Skin of body (tissue), 2 donors: ENCODE results near the gene ATIC. TPM values are rescaled to one million over a fixed set of nuclear protein-coding genes. Genes with fewer than 3 reads are reported as not detected.
"Not testable (repeated sequence)": the region's sequence is repeated elsewhere in the genome, so short reads cannot be mapped to it uniquely, and the experiment has no call there.

Experiments used
- DNase-seq: peaks from one replicate; lab custom pipeline; 2025; lab: John Stamatoyannopoulos, UW
- total RNA-seq: library from RNA; depleted of rRNA; stranded (reverse); fragments of >200 nt; gene quantifications from one replicate; pipeline ENCODE4 v1.2.3, GENCODE V29; 2014

Gene ATIC
- total RNA-seq = 22.9 TPM

DNA sequence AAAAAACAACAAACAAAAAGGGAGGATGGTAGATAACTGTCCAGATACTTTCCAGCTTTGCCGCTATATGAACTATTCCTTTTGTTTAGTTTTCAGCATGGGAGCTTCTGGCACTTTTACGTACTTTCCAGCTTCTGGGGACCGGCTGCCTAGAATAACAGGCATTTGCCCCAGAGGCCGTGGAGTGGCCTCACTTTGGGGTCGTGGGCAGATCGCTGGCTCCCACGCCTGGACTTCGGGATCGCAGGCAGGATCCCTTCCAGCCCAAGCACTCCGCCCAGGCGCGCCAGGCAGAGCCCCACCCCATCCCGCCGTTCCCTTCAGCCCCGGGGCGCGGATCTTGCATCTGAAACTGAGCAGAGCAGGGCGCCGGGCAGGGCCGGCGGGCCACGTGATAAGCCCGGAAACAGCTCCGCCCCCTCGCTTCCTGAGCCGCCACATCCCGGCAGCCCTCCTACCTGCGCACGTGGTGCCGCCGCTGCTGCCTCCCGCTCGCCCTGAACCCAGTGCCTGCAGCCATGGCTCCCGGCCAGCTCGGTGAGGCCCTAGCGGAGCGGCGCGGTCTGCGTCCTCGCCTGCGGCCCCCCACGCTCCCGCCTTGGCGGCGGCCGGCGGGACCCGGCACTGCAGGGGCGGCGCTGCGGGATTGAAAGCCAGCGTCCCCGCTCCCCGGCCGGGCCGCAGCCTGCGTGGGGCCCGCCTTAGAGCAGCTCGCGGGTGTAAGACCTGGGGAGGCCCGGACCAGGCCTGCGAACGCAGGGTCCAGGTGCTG, at the start of gene ATIC:
Gene ATIC (plus strand): TSS at position 435 of the 772 bp plus-strand sequence. CDS start 84 bp downstream, at position 519.
- peak; percentile 75 for DNase-seq

DNA sequence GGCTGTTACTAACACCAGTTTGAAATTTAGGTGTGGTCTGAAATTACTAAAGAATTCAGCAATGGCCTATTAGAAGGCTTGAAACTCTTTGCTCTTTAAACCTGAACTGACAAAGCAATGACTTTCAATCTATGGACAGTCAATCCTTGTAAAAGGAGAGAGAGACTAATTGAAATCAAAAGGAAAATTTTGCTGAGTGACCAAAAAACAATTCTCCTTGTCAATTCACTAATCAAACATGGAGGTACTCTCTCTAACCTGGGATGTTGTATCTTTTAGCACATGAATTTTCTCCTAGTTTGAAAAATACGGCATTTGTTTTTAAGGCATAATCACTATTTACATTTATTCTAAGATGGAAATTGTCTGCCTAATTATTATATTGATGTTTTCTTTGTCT, 49.6 kb upstream of the ATIC start:
- DNase-seq = no peak

DNA sequence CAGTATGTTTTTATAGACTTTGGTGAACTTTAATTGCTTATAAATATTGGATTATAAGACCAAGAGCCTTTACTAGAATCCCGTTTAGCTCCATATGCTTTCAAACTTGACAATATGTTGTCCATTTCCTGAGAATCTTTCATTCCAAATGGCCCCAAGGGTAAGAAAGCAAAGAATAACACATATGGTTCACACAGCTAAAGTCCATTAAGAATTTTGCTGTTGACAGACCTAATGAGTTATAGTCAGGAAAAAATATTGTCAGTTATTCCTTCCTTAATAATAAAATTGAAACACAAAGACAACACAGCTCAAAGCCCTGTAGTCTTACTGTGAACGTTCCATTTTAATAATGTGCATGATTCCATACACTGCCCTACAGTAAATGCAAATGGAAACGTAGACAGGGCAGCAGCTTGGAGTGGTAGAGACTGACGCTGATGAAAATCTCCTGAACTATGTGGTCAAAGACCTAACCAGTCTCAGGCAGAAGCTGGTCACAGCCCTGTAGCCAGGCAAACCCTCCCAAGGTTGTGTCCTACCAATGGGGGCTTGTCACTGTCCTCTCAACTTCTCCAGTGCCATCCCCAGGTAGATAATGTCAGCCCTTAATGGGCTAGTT, 49.0 kb upstream of the ATIC start:
- DNase-seq = peak; percentile 84

DNA sequence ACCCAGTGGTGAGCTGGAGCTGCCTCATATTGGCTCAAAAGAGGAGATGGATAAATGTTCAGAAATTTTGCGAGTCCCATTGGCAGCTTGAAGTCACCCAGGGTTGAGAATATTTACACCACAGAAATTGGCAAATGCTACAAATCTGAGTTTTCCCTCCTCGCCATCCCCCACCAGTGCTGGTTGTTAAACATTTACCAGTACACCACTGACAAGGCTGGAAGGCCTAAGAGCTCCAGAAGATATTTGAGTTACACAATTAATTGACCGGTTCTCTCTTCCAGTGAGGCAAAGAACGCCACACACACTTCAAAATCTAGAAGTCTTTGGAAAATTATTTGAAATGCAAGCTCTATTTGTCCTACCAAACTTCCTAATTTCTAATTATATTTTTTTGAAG, 47.5 kb upstream of the ATIC start:
- DNase-seq = no peak

DNA sequence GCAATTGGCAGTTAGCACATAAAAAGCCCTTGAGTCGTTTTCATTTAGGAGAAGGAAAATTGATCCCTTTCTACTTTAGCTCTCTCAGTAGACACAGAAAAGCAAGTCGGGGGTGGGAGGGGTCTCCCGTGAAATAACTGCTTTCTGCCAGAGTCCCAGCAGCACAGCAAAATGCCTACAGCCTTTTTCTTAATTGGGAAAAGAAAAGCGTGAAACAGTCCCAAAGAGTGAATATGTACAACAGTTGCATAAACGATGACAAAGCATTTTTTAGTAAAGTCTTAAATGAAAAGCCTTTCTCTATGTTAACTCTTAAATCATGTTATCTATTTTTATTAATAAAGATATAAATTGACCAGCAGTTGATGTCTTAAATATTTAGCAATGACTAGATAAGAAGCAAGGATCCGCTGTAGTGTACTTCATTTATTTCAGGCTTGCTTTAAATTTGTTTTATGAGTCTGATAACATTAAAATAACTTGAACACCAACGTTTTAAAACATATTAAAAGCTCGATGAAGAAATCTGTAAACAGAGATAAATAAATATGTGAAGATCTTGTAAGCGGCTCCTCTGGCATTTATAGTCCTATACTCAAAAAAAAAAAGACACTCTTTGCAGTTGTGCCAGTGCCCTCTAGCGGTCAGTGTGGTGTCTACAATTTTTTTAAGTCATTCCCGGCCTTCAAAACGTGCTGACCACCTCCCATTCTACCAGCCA, 42.3 kb upstream of the ATIC start:
- DNase-seq = peak; percentile 42

DNA sequence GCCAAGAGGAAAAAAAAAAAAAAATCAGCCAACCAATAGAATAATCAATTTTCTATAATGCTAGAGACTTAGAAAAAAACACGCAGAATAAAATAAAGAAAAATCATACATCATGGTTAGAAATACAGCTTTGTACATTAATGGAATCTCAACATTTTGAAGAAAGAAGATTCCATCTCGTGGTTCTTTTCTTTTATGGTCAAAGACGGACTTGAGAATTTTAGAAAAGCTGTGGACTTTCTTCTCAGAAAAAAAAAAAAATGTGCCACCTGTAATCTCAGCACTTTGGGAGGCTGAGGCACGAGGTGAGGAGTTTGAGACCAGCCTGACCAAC, 41.8 kb upstream of the ATIC start:
- DNase-seq = no peak

DNA sequence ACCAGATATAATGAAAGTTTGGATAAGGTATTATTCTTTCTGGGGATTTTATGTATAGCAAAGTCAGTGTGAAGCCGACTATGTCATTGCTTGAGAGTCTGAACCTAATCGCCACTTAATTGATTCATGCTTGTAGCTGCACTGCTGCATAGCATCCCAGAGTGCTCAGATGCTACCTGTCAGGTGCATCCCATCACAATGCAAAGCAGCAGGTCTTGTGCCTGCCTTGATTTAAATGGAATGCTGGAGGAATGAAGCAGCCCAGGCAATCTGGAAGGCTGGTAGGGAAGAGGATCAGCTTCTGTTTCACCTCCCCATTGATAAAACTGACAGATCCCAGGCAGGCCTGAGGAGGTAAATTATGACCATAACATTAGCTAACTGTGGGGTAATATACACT, 40.4 kb upstream of the ATIC start:
- DNase-seq = no peak

DNA sequence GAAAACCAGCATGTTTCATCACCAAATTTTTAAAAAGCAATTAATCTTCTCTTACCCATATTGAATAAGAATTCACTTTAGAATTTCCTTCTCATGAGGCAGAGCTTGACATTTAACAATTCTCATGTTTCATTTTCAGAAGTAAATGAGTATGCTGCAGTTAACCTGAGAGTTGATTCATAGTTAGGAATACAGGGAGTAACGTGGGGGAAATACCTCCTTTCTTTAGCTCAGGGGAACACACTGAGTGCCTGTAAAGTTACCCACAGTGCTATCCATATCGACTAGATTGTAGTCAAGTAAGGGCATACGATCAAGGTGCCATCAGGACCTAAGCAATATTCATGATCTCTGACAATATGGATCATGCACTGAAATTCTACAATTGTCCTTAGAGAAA, 38.9 kb upstream of the ATIC start:
- DNase-seq = no peak

DNA sequence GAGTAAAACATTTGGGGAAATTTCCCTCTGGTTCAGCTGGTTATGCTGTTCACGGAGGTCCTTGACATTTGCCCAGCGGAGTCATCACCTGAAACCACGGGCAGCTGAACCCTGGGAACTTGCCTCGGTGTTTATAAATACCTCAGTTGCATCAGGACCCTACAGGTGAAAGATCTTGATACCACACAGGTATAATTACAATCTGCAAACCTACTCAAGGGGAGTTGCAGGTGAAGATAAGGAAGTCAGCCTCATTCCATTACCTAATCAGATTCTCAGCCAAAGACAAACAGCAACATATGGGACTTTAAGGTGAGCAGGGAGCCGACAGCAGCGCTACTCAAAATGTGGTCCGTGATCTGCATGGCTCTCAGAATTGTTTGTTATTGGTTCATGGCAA, 37.0 kb upstream of the ATIC start:
- no peak for DNase-seq

DNA sequence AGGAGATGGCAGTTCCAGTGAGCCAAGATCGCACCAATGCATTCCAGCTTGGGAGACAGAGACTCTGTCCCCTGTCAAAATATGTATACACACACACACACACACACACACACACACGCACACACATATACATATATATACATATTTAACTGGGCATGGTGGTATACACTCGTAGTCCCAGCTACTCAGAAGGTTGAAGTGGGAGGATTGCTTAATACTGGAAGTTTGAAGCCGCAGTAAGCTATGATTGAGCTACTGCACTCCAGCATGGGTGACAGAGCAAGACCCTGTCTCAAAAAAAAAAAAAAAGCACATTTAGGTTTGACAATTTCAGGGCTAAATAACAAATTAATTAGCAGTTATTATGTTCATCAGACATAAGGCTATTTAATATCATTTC, 36.0 kb upstream of the ATIC start:
- no peak for DNase-seq

DNA sequence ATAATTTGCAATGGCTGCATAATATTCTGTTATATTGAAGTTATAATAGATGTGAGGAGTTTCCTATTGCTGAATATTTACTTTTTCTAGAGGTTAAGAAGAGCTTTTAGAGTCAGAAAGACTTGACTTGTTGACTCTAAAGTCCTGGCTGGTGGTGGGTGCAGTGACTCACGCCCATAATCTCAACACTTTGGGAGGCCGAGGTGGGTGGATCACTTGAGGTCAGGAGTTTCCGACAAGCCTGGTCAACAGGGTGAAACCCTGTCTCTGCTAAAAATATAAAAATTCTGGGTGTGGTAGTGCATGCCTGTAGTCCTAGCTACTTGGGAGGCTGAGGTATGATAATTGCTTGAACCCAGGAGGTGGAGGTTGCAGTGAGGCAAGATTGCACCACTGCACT, 33.9 kb upstream of the ATIC start:
- no peak for DNase-seq

DNA sequence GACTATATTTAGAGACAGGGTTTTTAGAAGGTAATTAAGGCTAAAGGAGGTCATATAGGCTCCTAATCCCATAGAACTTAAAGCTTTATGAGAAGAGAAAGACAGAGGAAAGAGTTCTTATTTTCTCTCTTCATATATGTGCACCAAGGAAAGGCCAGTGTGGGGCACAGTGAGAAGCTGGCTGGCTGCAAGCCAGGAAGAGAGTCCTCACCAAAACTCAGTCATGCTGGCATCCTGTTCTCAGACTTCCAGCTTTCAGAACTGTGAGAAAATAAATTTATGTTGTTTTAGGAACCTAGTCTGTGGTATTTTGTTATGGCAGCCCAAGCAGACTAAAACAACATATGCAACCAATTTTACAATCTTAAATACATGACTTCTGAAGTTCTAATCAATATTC, 31.5 kb upstream of the ATIC start:
- DNase-seq = no peak

DNA sequence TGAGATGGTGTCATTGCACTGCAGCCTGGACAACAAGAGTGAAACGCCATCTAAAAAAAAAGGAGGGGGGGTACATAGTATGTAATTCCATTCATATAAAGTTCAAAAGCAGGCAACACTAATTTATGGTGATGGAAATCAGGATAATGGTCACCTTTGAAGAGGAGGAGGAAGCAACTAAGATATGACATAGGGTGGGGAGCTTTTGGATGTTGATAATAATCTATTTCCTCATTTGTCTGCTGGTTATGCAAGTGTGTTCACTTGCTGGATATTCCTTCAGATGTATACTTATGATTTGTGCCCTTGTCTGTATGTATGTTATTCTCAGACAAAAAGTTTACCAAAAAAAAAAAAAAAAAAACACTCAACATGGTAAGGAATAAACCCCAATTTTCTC, 28.6 kb upstream of the ATIC start:
- no peak for DNase-seq

DNA sequence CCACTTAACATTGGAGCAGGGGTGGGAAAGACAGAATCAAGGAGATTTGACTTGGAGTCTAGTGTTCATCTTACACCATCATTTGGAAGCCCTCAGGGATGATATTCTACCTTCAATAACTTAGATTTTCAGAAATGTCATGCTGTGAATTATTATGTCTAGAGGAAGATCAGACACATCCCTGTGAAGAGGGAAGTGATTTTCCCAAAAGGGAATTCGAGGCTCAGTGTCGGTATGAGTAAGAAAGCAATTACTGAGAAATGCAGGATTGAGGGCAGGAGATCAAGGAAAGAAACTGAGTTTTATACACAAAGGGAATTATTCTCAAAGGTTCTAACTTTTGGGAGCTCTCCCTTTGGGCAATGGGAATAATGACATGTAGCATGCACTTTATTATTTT, 25.6 kb upstream of the ATIC start:
- no peak for DNase-seq

DNA sequence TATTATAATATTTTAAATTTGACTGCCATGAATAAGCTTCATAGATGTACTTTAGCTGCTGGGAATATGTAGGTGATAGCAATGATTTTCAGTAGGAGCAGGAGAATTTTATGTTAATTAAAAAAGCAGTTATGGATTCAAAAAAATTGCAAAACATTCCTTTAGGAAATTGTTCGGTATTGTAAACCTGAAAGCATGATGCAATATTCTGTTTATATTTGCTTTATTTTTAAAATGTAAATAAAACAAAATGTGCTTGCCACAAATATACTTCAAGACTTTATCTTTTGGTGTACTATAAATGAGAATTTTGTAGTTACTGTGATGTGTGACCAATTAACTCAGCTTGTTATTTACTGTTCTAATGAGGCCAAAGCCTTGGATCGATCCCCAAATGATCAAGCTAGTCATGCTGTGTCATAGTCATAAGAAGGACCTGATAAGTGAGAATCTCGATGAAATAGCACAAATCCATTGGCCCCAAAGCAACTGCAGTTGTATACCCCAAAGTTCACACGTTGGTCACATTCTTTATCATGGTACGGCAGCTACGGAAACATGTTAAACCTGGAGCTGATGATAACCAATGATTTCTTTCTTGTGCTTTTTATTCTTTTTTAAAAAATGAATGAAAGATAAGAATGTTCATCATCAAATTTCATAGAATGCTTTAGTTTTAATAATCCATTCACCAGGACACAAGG, 23.6 kb upstream of the ATIC start:
- DNase-seq = no peak

DNA sequence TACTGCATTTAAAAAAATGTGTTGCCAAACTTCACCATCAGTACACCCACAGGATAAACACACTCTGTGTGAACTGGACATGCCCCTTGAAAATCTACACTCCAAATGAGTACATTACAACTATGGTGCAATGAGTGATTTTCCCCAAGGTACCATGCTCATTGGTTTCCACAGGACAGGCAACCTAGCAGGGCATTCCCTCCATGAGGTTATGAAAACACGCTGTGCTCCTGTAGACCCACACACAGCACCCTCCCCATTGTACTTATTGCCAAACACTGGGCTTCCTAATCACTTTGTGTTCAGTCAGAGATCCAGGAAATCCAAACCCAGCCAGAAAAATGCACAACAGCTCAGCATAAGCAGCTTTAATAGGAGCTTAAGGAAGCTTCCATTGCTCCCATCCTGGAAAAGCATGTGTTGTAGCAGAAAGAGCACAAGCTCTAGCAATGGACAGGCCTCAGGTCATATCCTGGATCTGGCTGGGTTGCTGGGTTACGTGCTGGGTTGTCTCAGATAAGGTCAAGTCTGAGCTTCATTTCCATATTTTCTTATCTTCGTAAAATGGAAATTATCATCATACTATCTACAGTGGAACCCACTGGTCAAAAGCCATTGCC, 20.8 kb upstream of the ATIC start:
- no peak for DNase-seq

DNA sequence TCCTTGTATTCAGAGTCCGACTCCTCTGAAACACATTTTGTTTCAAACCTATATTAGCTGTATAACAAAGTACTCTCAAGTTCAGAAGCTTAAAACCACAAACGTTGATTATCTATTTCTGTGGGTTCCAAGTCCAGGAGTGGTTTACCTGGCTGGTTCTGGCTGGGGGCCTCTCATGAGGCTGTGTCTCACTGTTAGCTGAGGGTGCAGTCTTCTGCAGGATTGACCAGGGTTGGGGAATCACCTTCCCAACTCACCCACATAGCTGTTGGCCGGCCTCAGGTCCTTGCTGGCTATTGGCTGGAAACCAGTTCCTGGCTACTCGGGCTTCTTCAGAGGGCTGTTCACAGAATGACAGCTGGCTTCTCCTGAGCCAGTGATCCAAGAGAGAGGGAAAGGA, 18.0 kb upstream of the ATIC start:
- no peak for DNase-seq

DNA sequence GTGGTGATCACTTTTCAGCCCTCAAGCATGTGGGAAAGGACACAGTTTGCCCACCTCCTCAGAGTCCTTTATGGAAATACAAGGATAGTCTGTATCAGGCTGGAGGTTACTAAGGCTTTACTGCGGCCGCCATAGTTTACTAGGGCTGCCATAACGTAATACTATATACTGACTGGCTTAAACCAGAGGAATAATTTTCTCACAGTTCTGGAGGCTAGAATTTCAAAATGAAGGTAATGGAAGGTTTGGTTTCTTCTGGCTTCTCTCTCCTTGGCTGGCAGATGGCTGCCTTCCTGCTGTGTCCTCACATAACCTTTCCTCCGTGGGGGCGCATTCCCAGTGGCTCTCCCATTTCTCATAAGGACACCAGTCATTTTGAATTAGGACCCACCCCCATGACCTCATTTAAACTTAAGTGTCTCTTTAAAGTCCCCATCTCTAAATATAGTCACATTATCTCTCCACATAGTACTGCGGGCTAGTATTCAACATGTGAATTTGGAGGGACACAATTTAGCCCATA, 12.5 kb upstream of the ATIC start:
- no peak for DNase-seq

DNA sequence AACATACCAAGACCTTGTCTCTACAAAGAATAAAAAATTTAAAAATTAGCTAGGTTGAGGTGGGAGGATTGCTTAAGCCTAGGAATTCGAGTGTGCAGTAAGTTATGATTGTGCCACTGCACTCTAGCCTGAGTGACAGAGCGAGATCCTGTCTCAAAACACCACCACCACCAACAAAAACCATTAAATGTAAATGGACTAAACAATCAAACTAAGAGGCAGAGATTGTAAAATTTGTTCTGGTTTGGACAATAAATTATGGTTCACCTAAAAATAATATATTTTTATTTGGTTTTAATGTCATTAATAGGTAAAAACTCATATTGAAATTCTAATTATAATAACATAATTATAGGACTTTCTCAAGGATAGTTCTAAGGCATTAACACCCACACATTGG, 9.9 kb upstream of the ATIC start:
- no peak for DNase-seq

DNA sequence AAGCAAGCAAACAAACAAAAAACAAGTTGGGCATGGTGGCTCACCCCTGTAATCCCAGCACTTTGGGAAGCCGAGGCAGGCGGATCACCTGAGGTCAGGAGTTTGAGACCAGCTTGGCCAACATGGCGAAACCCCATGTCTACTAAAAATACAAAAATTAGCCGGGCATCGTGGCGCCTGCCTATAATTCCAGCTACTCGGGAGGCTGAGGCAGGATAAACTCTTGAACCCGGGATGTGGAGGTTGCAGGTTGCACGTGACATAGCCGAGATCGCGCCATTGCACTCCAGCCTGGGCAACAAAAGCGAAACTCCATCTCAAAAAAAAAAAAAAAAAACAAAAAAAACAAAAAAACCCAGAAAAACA, 617 bp upstream of the ATIC start:
- not testable (repeated sequence) for DNase-seq

DNA sequence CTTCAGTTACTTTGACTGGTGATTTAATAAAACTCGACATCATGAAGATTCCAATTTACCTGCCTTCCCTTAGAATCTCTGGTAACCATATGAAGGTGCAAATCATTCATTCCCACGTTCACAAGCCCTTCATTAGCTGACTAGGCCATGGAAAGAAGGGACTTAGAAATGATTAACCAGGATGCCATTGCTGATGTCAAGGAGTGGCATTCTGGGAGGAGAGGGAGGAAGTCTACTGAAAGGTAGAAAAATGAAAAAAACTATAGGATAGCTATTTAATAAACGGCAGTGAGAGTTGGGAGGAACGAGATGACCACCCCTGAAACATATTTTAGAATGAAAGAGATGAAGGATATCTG, 1.4 kb downstream of the ATIC start:
- DNase-seq = no peak

DNA sequence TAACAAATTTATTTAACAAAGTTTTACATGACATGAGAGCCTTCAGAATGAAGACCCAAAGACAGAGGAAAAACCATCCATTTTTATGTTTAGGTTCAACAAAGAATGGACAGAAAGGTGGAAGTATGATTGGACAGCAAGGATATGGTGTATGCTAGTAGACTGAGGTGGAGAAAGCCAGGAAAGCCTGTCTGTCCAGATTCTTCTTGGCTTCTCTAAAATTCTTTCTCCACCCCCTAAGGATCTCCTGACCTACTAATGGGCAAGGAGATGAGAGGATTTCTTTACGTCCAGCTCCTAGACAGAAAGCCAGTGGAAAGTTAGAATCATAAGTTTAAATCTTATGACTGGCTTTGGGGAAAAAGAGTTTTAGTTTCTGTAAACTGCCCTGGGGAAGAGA, 3.0 kb downstream of the ATIC start:
- no peak for DNase-seq
